GM21825 (cell line): ENCODE results near the gene VAC14.
A peak's percentile ranks its signal among the peaks of the same experiment; 100 is the strongest.

ENCODE experiments used
- ATAC-seq: cut with Tn5 transposase; IDR thresholded peaks from one replicate; pipeline ENCODE4 v1.9.1; 2021; ENCODE audit warnings: mild to moderate bottlenecking, moderate library complexity; ENCODE audit not compliant: unreplicated experiment

VAC14 gene

DNA sequence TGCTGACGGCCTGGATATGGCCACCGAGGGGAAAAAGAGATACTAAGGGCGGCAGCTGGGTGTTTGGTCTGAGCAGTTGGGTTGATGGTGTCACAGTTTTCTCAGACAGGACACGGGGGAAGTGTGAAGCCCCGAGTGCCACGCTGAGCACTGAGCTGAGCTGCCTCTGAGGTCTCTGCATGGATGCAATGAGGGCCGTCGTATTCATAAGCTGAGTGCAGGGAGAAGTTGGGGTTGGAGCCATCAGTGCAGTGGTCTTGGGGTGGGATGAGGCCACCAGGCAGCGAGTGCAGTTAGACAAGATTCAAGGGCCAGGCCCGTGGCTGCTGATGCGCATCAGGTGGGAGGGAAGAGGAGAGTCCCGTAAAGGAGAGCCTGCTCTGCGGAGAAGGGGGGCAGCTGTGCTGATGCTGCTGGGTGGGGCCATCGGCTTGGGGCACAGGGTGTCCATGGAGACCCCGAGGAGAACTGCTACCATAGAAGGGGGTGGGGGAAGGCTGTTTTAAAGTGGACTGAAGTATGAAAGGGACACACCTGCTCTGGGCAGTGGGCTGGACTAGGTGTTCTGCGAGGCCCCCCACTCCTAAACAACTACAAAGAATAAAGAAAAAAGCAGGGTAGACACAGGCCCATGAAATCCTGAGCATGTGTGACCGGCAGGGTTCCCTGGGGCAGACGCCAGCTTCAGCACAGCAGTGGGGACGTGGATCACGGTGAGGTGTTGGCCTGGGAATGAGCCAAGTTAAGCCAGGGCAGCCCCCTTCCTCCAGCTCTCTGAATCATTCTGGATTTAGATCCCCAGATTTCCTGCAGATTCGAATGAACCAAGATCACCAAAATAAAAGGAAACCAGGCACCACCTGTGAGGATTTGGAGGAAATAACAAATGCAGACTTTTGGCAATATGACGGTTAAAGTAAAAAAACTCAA is 134.9 kb downstream of the VAC14 start:
- no peak for ATAC-seq

DNA sequence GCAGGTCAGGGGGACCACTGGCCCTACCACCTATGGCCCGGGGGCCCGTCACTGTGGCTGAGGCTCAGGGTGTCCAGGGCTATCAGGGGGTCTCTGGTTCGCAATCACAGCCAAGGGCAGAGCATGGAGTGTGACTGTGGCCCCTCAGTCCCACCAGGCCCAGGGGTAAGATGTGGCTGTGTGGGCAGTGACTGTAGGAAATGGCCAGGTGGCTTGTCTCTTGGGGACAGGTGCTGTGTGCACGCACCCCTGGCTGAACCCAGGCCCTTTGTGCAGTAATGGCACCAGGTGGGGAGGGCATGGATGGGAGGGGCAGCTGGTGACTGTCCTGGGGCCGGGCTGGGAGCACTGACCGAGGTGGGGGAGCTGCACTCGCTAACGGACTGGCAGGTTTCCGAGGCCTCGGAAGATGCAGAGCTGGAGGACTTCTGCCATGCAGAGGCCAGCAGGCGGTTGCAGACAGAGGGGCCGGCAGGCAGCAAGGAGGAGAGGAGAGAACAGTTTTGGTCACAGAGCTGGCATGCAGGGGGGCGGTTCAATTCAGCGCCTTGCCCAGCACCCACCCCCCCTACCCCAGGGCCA is 135.8 kb downstream of the VAC14 start:
- no peak for ATAC-seq

DNA sequence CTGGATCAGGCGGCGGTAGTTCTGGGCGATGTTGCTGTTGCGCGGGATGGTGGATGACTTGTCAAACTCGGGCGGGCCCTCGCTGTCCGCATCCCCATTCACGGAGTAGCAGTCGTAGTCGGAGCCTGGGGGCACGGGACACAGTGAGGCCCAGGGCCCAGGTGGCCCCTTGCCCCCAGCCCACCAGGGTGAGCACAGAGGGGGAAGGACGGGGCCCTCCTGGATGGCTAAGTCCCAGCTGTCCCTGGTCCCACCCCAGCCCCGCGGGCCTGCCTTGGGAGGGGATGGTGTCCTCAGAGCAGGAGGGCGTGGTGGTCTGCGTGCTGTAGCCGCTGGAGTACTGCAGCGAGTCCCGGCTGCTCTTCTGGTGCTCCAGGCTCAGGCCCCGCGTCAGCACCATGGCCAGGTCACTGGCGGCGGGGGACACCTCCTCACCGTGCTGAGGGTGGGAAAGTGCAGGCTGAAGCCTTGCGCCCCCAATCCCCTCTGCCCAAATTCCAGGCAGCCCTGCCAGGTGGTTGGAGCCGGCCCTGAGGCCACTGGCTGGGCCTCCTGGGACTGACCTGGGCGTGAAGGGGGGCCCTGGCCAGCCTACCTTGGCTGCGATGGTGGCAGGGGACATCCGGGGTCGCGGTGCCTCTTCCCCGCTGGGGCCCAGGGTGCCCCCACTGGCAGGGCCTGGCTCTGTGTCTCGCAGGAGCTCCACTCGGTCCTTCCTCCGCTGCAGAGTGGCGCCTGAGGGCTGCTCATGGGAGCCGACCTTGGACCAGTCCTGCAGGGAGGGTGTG is 136.4 kb downstream of the VAC14 start:
- no peak for ATAC-seq

DNA sequence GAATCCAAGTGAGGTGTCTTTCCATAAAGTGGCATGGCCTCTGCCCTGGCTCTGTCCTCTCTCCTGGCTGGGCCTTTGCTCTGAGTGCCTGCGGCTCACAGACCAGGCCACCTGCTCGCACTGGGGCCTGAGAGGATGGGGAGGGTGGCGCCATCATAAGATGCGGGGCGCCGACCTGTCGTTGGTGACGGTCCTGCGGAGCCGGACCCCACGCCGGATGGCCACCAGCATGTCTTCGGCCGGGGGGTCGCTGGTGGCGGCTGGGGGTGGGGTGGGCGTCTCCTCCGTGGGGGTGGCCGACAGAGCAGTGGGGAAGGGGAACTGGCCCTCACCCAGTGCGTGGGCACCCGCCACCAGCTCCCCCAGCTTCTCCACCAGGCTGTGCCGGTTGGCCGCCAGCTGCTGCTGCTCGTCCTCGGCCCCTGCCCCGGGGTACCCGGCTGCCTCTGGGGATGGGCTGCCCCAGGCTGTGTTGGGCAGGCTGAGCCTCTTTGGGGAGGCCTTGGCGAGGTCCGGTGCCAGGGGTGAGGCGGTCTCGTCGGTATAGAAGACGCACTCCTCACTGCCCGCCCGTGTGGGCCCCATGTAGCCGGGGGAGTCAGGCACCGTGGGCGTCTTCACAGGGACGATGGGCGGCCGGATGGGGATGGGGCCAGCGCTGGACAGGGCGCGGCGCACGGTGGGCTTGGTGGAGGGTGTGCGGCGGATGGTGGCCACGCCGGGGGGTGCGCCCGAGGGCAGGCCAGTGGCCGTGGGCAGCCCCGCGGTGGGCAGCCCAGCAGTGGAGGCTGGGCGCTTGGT is 137.2 kb downstream of the VAC14 start:
- no peak for ATAC-seq

DNA sequence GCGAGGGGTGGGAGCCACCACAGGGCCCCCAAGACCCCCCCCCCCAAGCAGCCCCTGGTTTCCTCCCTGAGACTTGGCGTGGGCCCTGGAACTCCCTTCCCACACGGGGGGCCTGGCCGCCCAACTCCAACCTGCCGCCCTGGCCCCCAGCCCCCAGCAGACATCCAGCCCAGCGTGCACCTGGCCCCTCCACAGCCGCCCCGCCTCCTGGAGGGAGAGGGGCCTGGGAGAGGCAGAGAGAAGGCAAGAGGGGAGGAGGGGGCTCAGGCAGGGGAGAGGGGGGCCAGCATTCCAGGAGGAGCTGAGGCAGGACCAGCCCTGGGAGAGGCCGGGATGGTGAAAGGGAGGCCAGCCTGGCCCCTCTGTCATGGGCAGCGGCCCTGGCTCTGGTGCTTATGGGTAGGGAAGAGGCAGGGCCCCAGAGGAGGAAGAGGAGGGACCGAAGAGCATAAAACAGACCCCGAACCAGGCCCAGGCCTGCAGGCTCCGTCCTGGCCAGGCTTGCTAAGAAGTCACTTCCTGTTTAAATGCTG is 137.9 kb downstream of the VAC14 start:
- ATAC-seq: no peak

DNA sequence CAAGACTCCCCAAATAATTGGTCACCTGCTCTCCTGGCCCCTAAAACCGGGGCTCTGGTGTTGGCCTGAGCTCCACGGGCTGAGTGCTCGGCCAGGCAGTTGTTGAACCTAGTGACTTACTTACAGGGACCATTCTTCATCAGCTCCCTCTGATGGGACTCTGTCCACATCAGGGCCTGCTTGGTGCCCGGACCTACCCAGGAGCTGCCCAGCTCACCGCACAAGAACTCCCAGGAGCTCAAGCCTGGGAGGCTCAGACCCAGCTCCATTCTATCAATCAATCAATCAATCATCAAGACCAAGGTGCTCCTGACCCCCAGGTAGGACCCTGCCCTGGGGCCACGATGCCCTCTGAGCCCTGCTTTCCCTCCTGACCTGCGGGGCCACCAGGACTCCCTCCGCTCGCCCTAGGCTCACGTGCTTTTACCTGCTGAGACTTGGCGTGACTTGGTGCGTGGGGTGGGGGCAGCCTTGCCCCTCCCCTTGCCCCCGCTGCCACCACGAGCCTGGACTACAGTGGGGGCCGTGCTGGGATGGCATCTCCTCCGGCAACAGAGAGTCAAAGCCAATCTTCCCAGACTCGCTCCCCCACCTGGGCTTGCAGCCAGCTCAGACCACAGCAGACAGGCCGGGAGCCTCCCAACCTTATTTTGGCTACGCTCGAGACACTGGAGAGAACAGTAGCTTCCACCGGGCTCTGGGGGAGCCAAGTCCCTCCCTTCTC is 138.9 kb downstream of the VAC14 start:
- ATAC-seq: no peak

DNA sequence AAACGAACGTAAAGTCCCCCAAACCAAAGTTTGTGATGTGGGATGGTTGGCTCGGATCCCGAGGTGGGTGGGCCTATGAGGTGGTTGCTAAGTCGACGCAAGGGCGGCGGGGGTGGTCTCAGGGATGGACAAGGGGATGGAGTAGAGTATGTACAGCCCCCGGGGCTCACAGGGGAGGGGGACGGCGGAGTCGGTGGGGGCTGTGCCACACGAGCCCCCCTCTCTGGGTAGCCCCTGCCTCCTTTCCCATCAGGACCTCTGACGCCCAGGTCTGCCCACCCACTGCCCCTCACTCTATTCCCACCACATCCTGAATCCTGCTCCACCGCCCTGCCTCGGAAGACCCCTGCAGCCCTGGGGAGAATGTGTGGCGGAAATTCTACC is 139.4 kb downstream of the VAC14 start:
- no peak for ATAC-seq

DNA sequence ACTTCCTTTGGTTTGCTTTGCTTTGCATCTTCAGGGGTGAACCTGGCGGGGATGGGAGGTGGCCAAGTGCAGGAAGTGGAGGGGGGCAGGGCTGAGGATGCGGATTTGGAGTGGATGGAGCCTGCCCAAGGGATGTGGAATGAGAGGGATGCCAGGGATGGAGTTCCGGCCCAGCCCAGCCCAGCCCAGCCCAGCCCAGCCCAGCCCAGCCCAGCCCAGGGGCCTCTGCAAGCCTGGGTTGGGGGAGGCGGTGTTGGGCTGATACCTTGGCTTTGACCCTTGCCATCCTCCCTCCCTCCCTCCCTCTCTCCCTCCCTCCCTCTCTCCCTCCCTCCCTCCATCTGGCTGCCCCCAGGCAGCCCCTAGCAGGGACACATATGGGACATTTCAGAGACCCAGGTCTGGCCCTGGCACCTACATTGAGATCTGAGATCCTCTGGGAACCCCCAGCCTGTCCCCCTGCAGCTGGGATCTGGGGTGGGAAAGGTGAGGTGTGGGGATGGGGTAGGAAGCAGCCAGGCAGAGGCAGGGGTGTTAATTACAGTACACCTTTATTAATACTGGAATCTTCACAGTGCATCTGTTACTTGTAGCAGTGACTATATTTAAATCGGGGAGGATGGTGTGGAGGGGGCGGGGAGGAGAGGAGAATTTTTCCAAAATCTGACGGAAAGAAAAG is 140.1 kb downstream of the VAC14 start:
- no peak for ATAC-seq

DNA sequence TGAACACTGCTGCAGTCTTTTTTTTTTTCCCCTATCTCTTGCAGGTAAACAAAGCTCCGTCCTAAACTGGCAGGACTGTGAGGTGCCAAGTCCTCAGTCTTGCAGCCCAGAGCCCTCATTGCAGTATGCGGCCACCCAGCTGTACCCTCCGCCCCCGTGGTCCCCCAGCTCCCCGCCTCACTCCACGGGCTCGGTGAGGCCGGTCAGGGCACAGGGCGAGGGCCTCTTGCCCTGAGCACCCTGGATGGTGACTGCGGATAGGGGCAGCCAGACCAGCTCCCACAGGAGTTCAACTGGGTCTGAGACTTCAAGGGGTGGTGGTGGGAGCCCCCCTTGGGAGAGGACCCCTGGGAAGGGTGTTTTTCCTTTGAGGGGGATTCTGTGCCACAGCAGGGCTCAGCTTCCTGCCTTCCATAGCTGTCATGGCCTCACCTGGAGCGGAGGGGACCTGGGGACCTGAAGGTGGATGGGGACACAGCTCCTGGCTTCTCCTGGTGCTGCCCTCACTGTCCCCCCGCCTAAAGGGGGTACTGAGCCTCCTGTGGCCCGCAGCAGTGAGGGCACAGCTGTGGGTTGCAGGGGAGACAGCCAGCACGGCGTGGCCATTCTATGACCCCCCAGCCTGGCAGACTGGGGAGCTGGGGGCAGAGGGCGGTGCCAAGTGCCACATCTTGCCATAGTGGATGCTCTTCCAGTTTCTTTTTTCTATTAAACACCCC is 140.8 kb downstream of the VAC14 start:
- ATAC-seq: no peak

DNA sequence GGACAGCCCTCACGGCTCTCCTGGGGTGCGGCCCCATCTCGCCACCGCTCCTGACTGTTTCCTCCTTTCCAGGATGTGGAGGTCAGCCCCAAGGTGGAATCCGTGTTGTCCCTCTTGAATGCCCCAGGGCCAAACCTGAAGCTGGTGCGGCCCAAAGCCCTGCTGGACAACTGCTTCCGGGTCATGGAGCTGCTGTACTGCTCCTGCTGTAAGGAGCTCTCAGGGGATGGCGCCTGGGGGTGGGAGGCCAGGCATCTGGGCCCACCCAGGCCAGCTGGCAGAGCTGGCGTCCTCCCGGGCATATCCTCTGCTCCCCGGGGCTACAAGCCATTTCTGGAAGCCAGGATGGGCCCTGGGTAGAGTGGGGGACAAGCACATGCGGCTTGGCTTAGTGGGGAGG is 141.4 kb downstream of the VAC14 start:
- ATAC-seq: no peak

DNA sequence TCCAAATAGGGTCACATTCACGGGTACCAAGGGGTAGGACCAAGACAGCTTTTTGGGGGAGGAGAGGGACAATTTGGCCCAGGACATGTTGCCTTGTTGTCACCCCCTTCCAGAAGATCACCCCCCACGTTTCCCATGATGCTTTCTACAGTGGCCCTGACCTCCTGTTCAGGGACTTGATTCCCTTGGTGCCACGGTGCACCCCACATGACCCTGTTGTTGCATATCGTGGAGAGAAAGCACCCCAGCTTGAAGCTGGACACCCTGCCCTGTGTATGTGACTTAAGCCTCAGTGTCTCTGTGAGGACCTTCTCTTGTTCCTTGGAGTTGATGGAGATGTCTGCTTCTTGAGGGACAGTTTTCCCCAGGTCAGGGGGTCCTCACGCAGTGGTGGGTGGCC is 142.0 kb downstream of the VAC14 start:
- ATAC-seq: no peak

DNA sequence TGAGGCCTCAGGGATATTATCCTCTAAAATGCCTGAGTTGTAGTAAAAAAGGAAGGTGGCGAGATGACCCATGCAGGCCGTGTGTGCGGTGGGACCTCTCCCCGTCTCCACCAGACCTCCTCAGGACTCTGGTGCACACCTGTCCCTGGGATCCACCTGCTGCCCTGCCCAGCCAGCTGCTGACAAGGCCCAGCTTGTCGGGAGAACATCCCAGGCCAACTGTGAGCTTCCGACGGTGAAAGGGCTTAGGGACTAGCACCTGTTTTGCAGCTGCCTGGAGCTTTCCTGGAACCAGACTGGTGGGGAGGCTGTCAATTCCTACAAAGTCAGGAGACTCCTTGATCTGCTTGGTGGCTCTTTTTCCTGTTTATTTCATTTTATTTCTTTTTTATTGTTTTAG is 143.0 kb downstream of the VAC14 start:
- no peak for ATAC-seq

DNA sequence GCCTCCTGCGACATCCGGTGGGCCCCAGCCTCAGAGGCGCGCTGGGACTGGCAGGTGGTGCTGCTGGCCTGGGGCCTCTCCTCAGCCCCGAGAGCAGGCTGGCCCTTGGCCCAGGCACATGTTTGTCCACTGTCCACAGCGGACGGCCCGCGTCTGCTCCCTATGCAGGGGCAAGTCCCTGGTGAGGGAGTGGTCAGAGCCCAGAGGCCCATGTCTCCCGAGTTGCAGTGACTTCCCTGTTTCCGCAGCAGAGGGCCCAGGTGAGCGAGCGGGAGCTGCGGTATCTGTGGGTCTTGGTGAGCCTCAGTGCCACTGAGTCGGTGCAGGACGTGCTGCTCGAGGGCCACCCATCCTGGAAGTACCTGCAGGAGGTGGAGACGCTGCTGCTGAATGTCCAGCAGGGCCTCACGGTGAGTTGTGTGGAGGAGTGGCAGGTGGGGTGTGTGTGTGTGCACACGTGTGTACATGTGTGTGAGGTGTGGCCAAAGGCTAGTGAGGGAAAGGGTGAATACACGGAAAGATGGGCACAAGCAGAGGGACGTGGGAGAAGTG is 144.2 kb downstream of the VAC14 start:
- ATAC-seq: no peak

DNA sequence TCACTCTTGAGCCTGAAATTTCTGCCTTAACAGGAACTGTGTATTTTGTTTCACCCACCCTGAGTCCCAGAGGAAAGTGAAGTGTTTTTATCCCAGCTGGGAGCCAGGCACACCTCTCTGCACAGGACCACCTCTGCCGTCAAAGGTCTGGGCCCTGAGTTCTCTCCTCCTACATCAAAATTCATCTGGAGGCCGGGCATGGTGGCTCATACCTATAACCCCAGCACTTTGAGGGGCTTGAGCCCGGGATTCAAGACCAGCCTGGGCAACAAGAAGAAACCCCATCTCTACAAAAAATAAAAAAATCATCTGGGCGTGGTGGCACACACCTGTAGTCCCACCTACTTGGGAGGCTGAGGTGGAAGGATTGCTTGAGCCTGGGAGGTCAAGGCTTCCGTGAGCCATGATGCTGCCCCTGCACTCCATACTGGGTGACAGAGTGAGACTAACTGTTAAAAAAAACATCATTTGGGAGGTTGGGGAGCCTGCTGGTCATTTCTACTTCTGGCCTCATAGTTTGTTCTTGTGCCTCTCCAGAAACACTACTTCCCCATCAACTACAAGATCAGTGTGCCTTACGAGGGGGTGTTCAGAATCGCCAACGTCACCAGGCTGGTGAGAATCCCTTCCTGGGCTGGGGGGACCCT is 144.8 kb downstream of the VAC14 start:
- no peak for ATAC-seq

DNA sequence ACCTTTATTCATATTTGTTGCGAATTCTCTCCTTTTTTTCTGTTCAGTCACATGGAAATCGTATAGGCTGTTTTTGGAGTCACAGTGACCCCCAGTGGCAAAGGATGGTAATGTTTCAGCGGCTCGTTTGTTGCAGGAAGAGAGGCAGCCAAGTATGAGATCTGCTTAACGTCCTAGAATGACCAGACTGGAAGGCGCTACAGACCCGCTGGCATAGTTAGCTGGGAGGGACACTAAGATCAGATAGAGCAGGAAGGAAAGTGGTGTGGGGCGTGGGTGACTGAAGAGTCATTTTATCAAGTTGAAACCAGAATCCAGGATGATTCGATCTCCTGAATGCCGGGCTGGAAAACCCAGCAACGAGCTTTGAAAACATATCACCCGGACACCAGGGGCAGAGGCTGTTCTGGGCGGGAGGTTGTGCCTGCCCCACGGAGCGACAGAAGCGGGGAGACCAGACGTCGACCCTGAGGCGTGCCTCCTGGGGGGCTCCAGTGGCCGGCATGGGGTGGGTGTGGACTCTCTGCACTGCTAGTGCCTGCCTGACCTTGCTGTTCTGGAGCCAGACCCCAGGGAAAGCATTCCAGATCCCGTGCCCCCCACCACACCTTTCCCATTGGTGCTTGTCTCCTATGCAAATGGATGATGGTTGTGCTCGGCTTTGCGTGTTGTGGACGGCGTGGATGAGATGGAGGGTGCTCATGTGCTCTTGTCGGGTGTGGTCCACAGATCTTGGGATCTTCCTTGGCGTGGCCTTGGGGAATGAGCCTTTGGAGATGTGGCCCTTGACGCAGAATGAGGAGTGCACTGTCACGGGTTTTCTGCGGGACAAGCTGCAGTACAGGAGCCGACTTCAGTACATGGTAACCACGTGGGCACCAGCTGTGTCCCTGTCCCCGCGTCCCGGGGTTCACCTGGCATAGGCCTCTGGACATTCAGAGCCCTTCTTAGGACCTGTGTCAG is 146.9 kb downstream of the VAC14 start:
- peak; percentile 62 for ATAC-seq

DNA sequence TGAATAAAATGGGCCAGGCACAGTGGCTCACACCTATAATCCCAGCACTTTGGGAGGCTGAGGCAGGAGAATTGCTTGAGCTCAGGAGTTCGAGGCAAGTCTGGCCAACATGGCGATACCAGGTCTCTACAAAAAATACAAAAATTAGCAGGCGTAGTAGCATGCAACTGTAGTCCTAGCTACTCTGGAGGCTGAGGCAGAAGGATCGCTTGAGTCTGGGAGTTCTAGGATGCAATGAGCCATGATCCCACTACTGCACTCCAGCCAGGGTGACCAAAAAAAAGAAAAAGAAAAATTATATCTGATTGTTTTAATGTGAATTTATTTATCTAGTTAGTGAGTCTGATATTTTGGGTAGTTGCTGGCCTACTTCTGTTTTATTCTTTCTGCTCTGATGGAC is 147.6 kb downstream of the VAC14 start:
- ATAC-seq: no peak

DNA sequence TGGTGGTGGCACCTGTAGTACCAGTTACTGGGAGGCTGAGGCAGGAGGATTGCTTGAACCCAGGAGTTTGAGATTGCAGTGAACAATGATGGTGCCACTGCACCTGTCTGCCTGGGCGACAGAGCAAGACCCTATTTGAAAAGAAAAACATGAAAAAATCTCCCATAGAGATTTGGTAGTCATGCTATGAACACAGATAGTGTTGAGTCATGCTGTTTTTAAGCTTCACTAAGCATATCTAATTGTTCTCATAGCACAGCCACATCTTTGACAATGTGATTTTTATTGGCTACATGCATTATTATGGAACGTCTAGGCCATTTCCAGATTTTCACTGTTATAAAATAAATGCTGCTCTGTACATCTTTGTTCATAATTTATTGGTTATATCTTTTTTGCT is 148.6 kb downstream of the VAC14 start:
- ATAC-seq: no peak
